Mesenchymal stem cell (in vitro differentiated cells and primary cell): ENCODE results near the gene CDA. TPM values are rescaled to one million over a fixed set of nuclear protein-coding genes. Genes with fewer than 3 reads are reported as not detected.

ENCODE experiments used
- DNase-seq: peaks from one replicate; pipeline ENCODE4 v3.0.0-alpha.2; 2013
- H2AFZ ChIP-seq: one replicate; pipeline ENCODE4 v1.6.1; 2013; ENCODE audit warnings: low read depth, mild to moderate bottlenecking, control low read depth, inconsistent platforms, low read length, moderate library complexity
- H2AK5ac ChIP-seq: 2 replicates; pipeline ENCODE4 v1.6.1; 2013; ENCODE audit warnings: low read length, moderate library complexity, mild to moderate bottlenecking, inconsistent platforms; ENCODE audit not compliant: severe bottlenecking
- H2BK120ac ChIP-seq: one replicate; pipeline ENCODE4 v1.6.1; 2013; ENCODE audit warnings: low read depth, mild to moderate bottlenecking, inconsistent platforms, low read length, moderate library complexity
- H2BK12ac ChIP-seq, 2 experiments: one replicate each; pipeline ENCODE4 v1.6.1; 2013; ENCODE audit warnings: inconsistent platforms in 2 of 2, low read length in 2 of 2, mild to moderate bottlenecking in 2 of 2, moderate library complexity in 2 of 2, control low read depth in 1 of 2
- H2BK15ac ChIP-seq: one replicate; pipeline ENCODE4 v1.6.1; 2013; ENCODE audit warnings: mild to moderate bottlenecking, low read depth, inconsistent platforms; ENCODE audit not compliant: poor library complexity, severe bottlenecking
- H2BK5ac ChIP-seq: 2 replicates; pipeline ENCODE4 v1.6.1; 2013; ENCODE audit warnings: low read depth, mild to moderate bottlenecking, low read length, control low read depth, inconsistent platforms; ENCODE audit not compliant: poor library complexity, severe bottlenecking
- H3K14ac ChIP-seq, 2 experiments: one replicate each; pipeline ENCODE4 v1.6.1; 2013; ENCODE audit warnings: inconsistent platforms in 2 of 2, low read length in 2 of 2, control low read depth in 1 of 2, mild to moderate bottlenecking in 1 of 2, moderate library complexity in 1 of 2
- H3K18ac ChIP-seq, 2 experiments: one replicate each; pipeline ENCODE4 v1.6.1; 2013; ENCODE audit warnings: inconsistent platforms in 2 of 2, low read length in 2 of 2, control low read depth in 1 of 2, low read depth in 1 of 2, mild to moderate bottlenecking in 1 of 2
- H3K23ac ChIP-seq, 2 experiments: one replicate each; pipeline ENCODE4 v1.6.1; 2013; ENCODE audit warnings: inconsistent platforms in 2 of 2, low read length in 2 of 2, mild to moderate bottlenecking in 2 of 2, moderate library complexity in 2 of 2, control low read depth in 1 of 2
- H3K27ac ChIP-seq: 2 replicates; pipeline ENCODE4 v1.5.1; 2013; ENCODE audit warnings: mild to moderate bottlenecking, moderate library complexity, low read length, control low read depth, inconsistent platforms; ENCODE audit not compliant: poor library complexity, severe bottlenecking
- H3K27me3 ChIP-seq, 2 experiments: 2 replicates each; pipeline versions ENCODE4 v1.6.1 to v1.7.0; 2013; ENCODE audit warnings: low read length in 2 of 2, mild to moderate bottlenecking in 2 of 2, moderate library complexity in 2 of 2, control low read depth in 1 of 2, inconsistent platforms in 1 of 2; ENCODE audit not compliant: control insufficient read depth in 1 of 2, insufficient read depth in 1 of 2
- H3K36me3 ChIP-seq, 2 experiments: 2 replicates each; pipeline versions ENCODE4 v1.6.1 to v1.7.0; 2013; ENCODE audit warnings: low read length in 2 of 2, control low read depth in 1 of 2, inconsistent platforms in 1 of 2, low read depth in 1 of 2, mild to moderate bottlenecking in 1 of 2; ENCODE audit not compliant: insufficient read depth in 2 of 2, control insufficient read depth in 1 of 2
- H3K4ac ChIP-seq, 2 experiments: one replicate each; pipeline ENCODE4 v1.6.1; 2013; ENCODE audit warnings: inconsistent platforms in 2 of 2, low read length in 2 of 2, mild to moderate bottlenecking in 2 of 2, moderate library complexity in 2 of 2, control low read depth in 1 of 2, low read depth in 1 of 2
- H3K4me1 ChIP-seq: 2 replicates; pipeline ENCODE4 v1.6.1; 2013; ENCODE audit warnings: low read depth, low read length, control low read depth; ENCODE audit not compliant: control insufficient read depth, insufficient read depth
- H3K4me2 ChIP-seq: 2 replicates; pipeline ENCODE4 v1.6.1; 2013; ENCODE audit warnings: low read length, mild to moderate bottlenecking, inconsistent platforms; ENCODE audit not compliant: poor library complexity, severe bottlenecking
- H3K4me3 ChIP-seq, 2 experiments: 2 replicates each; pipeline versions ENCODE4 v1.5.1 to v1.7.0; 2013; ENCODE audit warnings: low read length in 2 of 2, mild to moderate bottlenecking in 2 of 2, control low read depth in 1 of 2, low read depth in 1 of 2; ENCODE audit not compliant: insufficient read depth in 1 of 2
- H3K79me1 ChIP-seq: replicated peaks from 2 replicates; pipeline ENCODE4 v1.6.1; 2013; ENCODE audit warnings: mild to moderate bottlenecking, control low read depth, low read length, inconsistent platforms; ENCODE audit not compliant: poor library complexity, severe bottlenecking
- H3K9ac ChIP-seq: 2 replicates; pipeline ENCODE4 v1.7.0; 2013; ENCODE audit warnings: mild to moderate bottlenecking, low read length, moderate library complexity
- H3K9me3 ChIP-seq: 2 replicates; pipeline ENCODE4 v1.7.0; 2013; ENCODE audit warnings: mild to moderate bottlenecking, low read length; ENCODE audit not compliant: control insufficient read depth
- H4K8ac ChIP-seq: one replicate; pipeline ENCODE4 v1.6.1; 2013; ENCODE audit warnings: inconsistent platforms, mild to moderate bottlenecking, low read length, moderate library complexity
- H4K91ac ChIP-seq: one replicate; pipeline ENCODE4 v1.6.1; 2013; ENCODE audit warnings: mild to moderate bottlenecking, low read length, inconsistent platforms
- WGBS: methylation state at CpG from one replicate; pipeline ENCODE4 v1.1.7; 2013; ENCODE audit warnings: mixed read lengths; 5-methylcytosine and 5-hydroxymethylcytosine counted together
- polyA plus RNA-seq, 2 experiments: library from polyadenylated mRNA; stranded (reverse); fragments of 200-250 nt; gene quantifications; one replicate each; pipeline ENCODE4 v1.2.3, GENCODE V29; 2013

Gene CDA
- 1.6 TPM for polyA plus RNA-seq (2013, experiment 1 of 2)
- 1.5 TPM for polyA plus RNA-seq (2013, experiment 2 of 2)

GRCh38 chr1:20588634-20589225 lies at the start of gene CDA:
TSS of gene CDA (plus strand) at chr1:20589097. CDS start at chr1:20589130, 33 bp downstream.
- peaks cover 16% of the 10 kb centered on the region for H3K4me1 ChIP-seq
- no peak for DNase-seq
- H3K4me2 ChIP-seq, result peak within 1 kb of the TSS; percentile 67
- peak within 1 kb of the TSS; percentile 8 to 40 for H3K18ac ChIP-seq
- no peaks in the 10 kb centered on the region for H3K27me3 ChIP-seq
- no peak within 1 kb of the TSS for H2AK5ac ChIP-seq
- H2BK120ac ChIP-seq, result no peak within 1 kb of the TSS
- peak within 1 kb of the TSS; percentile 14 for H4K91ac ChIP-seq
- H2BK5ac ChIP-seq, result no peak within 1 kb of the TSS
- 39% methylated on average over 11 of the region's 11 CpGs for WGBS
- H3K36me3 ChIP-seq, result no peaks in the 10 kb centered on the region
- H2AFZ ChIP-seq, result peak within 1 kb of the TSS; percentile 21
- no peak within 1 kb of the TSS for H3K27ac ChIP-seq
- no peak within 1 kb of the TSS for H3K4ac ChIP-seq
- H3K9ac ChIP-seq, result peak within 1 kb of the TSS; percentile 49
- H3K79me1 ChIP-seq, result no peaks in the 10 kb centered on the region
- peak within 1 kb of the TSS; percentile 69 to 86 for H2BK12ac ChIP-seq
- peak within 1 kb of the TSS in 1 of 2 experiments; percentile 37 for H3K14ac ChIP-seq
- peak within 1 kb of the TSS in 1 of 2 experiments; percentile 3 for H3K23ac ChIP-seq
- H4K8ac ChIP-seq, result peak within 1 kb of the TSS; percentile 20
- H3K9me3 ChIP-seq, result no peaks in the 10 kb centered on the region
- H3K4me3 ChIP-seq, result peak within 1 kb of the TSS in 1 of 2 experiments; percentile 53
- H2BK15ac ChIP-seq, result no peak within 1 kb of the TSS

GRCh38 chr1:20540281-20540680 lies 48.6 kb upstream of the CDA start:
- DNase-seq, result no peak
- Histone ChIP-seq H4K8ac (no peak overlapping the region), H3K4me1 (no peaks in the 10 kb centered on the region), H3K9me3 (peaks cover 9% of the 10 kb centered on the region), H3K23ac (no peak overlapping the region), H2BK5ac (no peak overlapping the region), H2BK15ac (no peak overlapping the region), H3K4me3 (no peak overlapping the region), H2AK5ac (no peak overlapping the region), H3K27ac (no peak overlapping the region), H3K4me2 (no peak overlapping the region), H4K91ac (no peak overlapping the region), H3K18ac (no peak overlapping the region), H3K4ac (no peak overlapping the region), H3K27me3 (peaks cover 34 to 44% of the 10 kb centered on the region in 2 experiments), H2AFZ (no peak overlapping the region), H2BK120ac (no peak overlapping the region), H3K36me3 (no peaks in the 10 kb centered on the region), H3K79me1 (no peaks in the 10 kb centered on the region), H3K14ac (no peak overlapping the region), H3K9ac (no peak overlapping the region), H2BK12ac (no peak overlapping the region)
- WGBS, result 100% methylated on average over 1 of the region's 1 CpG

GRCh38 chr1:20546637-20547036 lies 42.3 kb upstream of the CDA start:
- Histone ChIP-seq H3K23ac (no peak overlapping the region), H3K36me3 (no peaks in the 10 kb centered on the region), H3K4me2 (no peak overlapping the region), H3K14ac (no peak overlapping the region), H4K91ac (no peak overlapping the region), H3K79me1 (no peaks in the 10 kb centered on the region), H3K4me1 (peaks cover 2% of the 10 kb centered on the region), H3K9ac (no peak overlapping the region), H2BK5ac (no peak overlapping the region), H3K18ac (no peak overlapping the region), H3K4me3 (no peak overlapping the region), H3K27me3 (peaks cover 36 to 56% of the 10 kb centered on the region in 2 experiments), H2BK15ac (no peak overlapping the region), H3K9me3 (no peaks in the 10 kb centered on the region), H4K8ac (no peak overlapping the region), H3K27ac (no peak overlapping the region), H2BK12ac (no peak overlapping the region), H2AK5ac (no peak overlapping the region), H2BK120ac (no peak overlapping the region), H2AFZ (no peak overlapping the region), H3K4ac (no peak overlapping the region)
- WGBS, result 97% methylated on average over 3 of the region's 3 CpGs
- DNase-seq, result no peak

- Histone ChIP-seq H3K9me3 (no peaks in the 10 kb centered on the region), H3K4me3 (no peak overlapping the region)
Measured at GRCh38 chr1:20551161-20551560, 37.7 kb upstream of the CDA start.

More at GRCh38 chr1:20551161-20551560, 37.7 kb upstream of the CDA start:
- Histone ChIP-seq H3K27me3 (peaks cover 59 to 62% of the 10 kb centered on the region in 2 experiments), H4K91ac (no peak overlapping the region), H3K79me1 (no peaks in the 10 kb centered on the region), H3K18ac (no peak overlapping the region), H3K23ac (no peak overlapping the region), H4K8ac (no peak overlapping the region), H3K27ac (no peak overlapping the region), H3K4ac (no peak overlapping the region), H2BK12ac (peak overlapping the region in 1 of 2 experiments; percentile 18), H2BK5ac (peak overlapping the region; percentile 24), H3K14ac (no peak overlapping the region), H2AK5ac (peak overlapping the region; percentile 49), H3K36me3 (no peaks in the 10 kb centered on the region), H3K9ac (no peak overlapping the region), H2AFZ (no peak overlapping the region), H2BK120ac (no peak overlapping the region), H3K4me2 (no peak overlapping the region), H3K4me1 (peaks cover 24% of the 10 kb centered on the region), H2BK15ac (no peak overlapping the region)
- DNase-seq, result no peak
- WGBS, result 74% methylated on average over 2 of the region's 3 CpGs
